GM12874 (cell line): Measurements from ENCODE around the gene NOX5.

ENCODE experiments used
- CTCF ChIP-seq: IDR thresholded peaks from 2 replicates; pipeline ENCODE4 v1.5.1; 2011; ENCODE audit warnings: low read depth, mild to moderate bottlenecking, control low read depth, low read length, moderate library complexity; ENCODE audit not compliant: insufficient read depth

NOX5 gene

GRCh38 chr15:69078638-69079037 lies 64.1 kb downstream of the NOX5 start:
- no peak for TF ChIP-seq CTCF

- no peak for TF ChIP-seq CTCF
These were observed 66.1 kb downstream of the NOX5 start for GRCh38 chr15:69080295-69081248.

DNA sequence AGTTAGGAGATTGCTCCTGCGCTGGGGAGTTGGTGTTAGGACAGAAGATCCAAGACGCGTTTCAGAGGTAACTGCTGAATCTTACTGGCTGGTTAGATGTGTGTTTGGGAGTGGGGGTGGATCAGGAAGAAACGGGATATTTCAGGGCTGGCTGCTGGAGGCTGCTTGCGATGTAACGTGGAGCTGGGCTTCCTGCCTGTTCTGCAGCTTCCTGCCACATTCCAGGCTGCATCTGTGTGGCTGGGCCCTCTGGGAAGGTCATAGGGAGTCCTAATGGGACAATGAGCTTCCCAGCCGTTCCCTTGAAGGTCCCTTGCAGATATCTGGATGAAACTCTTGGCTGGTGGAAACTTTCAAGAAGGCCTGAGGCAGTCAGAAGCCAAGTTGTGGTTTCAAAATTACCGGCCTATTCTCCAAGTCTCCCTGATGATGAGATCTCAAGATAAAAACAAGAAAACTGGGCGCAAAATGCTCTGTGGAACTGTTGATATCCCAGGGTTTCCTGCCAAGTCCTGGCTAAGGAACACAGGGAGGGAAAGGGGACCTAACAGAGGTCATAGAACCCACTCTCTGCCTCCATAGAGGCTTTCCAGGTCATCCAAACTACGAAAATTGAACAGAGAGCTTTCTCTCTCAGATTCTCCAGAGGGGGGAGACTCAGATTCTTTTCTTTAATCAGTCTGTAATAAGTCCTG lies 67.0 kb downstream of the NOX5 start:
- TF ChIP-seq CTCF = no peak

DNA sequence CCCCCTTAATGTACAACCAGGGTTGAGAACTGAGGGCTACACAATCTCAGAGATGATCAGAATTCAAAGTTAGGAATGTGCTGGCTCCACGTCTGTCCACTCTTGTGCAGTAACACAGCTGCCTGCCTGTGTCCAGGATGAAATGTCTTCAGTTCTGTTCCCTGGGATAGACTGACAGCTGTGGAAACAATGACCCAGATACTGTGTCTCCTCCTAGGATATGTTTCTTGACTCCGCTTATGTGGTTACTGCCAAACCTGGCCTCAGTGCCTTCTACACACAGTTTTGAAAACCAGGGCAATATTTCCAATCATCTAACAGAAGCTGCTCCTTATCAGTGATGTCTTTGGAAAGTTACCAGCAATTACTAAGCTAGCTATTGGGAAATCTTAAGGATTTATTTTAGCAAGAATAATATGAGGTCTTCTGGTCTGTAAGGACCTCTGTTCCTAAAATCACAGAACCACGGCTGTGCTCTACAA lies 67.6 kb downstream of the NOX5 start:
- TF ChIP-seq CTCF = no peak

DNA sequence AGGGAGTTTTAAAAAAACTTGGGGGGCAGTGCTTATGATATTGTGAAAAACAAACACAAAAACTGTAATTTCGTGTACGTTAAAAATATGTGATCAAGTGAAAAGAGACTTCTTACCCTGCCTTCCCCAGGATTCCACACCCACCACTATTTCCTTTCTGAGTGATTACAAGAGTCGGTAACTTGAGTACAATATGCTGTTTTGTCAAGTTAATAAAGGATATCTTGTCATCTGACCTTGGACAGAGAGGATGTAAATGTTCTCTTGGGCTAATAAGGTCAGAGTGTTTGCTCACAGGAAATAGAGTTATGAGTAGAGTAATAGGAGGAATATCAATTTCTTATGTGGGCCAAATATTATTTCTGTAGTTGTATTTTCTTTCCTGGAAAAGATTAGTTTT lies 68.1 kb downstream of the NOX5 start:
- TF ChIP-seq CTCF = no peak

DNA sequence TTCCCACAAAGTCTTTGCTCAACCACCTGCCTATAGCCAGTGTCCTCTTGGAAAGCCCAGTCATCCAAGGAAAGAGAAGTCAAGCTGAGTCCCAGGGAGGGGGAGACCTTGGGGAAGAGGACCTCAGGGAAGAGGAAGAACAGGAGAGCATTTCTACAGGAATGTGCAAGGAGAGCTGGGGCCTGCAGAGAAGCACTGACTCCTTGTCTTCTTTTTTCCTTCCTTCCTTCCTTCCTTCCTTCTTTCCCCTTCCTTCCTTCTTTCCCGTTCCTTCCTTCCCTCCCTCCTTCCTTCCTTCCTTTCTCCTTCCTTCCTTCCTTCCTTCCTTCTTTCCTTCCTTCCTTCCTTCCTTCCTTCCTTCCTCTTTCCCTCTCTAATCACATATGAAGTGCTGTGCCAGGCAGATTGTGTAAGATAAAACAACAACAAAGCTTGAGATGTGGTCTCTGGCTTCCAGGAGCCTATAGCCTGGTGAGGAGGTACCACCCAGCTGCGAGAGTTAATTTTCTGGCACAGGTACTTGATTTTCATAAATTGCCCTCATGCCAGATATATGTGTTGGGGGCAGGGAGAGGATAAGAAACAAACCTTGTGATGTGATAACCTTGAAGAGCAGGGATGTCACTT lies 70.0 kb downstream of the NOX5 start:
- no peak for TF ChIP-seq CTCF
